ENCODE data around the gene PIGT.

The PIGT gene

DNA sequence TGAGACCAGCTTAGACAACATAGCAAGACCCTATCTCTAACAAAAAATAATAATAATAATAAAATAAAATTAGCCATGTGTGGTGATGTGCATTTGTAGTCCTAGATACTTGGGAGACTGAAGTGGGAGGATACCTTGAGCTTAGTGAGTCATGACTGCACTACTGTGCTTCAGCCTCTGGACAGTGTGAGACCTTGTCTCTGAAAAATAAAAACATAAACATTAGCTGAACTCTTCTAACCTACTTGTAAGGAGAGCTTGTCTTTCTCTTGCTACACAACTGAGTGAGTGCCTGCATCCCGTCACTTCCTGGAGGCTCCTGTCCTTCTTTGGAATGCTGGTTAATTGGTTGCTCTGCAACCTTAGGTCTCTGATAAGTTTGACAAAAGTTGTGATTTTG is 13.0 kb upstream of the PIGT start:
- no peak for DNase-seq

DNA sequence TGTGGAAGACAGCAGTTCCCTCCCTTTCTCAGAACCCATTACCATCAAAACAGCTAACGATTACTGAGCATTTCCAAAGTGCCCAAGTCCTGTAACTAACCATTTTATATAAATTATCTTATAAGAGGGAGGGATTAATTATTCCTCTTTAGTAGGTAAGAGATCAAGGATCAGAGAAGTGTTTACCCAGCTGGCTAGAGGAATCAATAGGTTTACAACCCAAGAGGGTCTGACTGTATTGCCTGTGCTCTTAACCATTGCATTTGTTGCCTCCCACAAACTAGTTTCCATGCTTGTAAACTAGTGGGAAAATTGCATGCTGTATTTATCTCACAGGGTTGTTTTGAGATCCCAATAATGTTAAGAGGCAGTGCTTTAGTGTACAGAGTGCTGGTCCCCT is 11.5 kb upstream of the PIGT start:
- peak; percentile 61 for DNase-seq

- no peak for DNase-seq
Measured at GRCh38 chr20:45405571-45406259, 10.2 kb upstream of the PIGT start.

DNA sequence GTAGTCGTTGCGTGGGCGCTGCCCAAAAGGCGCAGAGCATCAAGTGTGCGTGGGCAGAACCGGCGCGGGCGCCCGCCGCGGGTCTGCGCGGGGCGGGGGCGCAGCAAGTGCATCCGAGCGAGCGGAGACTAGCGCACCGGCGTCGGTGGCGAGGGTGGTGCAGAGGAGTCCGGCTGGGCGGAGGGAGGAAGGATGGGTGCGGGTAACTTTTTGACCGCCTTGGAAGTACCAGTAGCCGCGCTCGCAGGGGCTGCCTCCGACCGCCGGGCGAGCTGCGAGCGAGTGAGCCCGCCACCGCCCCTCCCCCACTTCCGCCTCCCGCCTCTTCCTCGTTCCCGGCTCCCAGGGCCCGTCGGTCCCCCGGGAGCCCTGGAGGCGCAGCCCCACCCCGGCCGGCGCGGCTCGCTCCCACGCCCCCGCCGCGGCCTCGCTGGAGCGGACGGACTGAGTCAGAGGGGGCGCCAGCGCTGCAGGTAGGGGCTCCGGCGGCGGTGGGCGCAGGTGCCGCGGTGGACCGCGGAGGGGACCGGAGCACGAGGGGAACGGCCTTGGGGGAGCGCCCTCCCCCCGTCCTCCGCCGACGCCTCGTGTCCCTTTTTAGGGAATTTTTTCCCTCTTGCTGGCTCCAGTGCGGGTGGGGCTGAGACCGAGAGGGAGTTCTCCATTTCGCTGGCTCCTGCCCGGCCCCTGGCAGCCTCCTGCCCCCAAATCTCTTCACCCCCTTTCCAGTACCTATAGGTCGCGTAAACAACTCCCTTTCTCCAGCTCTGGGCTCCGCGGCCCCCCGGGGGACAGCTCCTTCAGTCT is 9.5 kb upstream of the PIGT start:
- DNase-seq = peak; percentile 39

DNA sequence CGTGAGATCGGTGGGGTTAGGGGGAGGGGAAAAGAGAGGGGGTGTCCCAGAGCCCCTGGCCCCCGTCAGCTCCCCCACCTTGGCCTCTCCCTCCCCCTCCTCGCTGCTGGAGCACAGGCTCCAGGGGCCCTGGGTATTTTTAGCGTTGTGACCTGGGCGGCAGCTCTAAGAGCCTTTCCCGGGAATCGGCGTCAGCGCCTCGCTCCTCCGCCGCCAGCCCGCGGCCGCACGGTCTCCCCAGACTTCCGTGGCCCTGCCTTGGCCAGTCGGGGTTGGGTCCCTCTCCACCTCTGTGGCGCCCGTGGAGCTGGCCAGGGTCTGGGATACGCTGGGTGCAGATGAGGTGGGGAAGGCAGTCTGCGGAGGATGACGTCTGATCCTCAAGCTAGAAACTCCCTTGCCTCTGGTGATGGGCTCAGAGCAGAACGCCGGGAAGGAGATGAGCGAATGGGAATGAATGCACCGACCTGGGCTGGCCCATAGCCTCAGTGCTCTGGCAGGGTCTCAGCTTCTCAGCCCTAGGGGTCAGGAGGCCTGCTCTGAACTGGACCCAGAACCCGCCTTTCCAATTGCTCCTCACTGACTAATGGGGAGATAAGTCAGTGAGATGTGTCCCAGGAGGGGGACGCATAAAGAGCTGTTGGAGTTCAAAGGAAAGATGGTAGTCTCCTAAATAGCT is 8.7 kb upstream of the PIGT start:
- DNase-seq = no peak

GRCh38 chr20:45407783-45408645 is 7.9 kb upstream of the PIGT start, which contains the start of gene DBNDD2:
Gene DBNDD2, plus strand, starts transcription at chr20:45408289. Its CDS starts 179 bp downstream, at chr20:45408468.
- DNase-seq = no peak

DNA sequence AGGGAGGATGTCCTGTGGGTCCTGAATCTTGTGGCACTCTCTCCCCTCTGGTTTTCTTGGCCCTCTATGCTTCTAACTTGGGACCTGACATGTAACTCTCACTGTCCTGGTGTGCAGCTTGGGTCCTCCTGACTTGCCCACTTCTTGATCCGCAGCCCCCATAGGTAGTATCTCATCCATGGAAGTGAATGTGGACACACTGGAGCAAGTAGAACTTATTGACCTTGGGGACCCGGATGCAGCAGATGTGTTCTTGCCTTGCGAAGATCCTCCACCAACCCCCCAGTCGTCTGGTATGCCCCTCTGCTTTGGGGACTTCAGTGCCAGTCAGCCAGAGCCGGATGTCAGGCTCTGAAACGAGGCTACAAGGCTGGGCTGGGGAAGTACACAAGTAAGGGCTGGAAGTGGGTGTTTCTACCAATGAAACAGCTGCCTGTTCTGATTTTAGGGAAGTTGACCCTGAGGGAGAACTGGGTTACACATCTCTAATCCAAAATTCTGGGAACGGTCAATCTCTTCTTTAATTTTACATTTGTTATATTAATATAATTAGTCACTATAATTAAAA is 7.2 kb upstream of the PIGT start:
- DNase-seq = no peak

- no peak for DNase-seq
Measured at GRCh38 chr20:45409521-45410272, 6.2 kb upstream of the PIGT start.

- no peak for DNase-seq
Measured at GRCh38 chr20:45410887-45411286, 5.1 kb upstream of the PIGT start.

GRCh38 chr20:45412653-45413052 is 3.3 kb upstream of the PIGT start:
- no peak for DNase-seq

GRCh38 chr20:45413479-45413878 is 2.5 kb upstream of the PIGT start:
- DNase-seq = no peak

- DNase-seq = no peak
Measured at GRCh38 chr20:45416917-45417316, 976 bp downstream of the PIGT start.

- DNase-seq = peak; percentile 92
Measured at GRCh38 chr20:45419188-45420091, 3.5 kb downstream of the PIGT start.

DNA sequence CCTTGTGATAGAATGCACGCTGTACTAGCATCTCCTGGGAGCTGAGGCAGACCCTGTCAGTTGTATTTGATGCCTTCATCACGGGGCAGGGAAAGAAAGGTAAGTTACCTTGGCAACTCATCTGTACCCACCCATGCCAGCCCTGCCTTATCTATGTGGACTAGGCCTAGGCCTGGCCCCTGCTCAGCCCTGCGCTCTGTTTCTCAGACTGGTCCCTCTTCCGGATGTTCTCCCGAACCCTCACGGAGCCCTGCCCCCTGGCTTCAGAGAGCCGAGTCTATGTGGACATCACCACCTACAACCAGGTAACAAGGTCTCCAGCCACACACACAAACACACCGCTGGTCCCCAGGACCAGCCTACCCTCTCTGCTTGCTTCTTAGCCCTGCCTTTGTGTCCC is 4.2 kb downstream of the PIGT start:
- DNase-seq = no peak

- no peak for DNase-seq
Measured at GRCh38 chr20:45423700-45424099, 7.8 kb downstream of the PIGT start.

GRCh38 chr20:45425561-45425960 is 9.6 kb downstream of the PIGT start:
- DNase-seq = no peak

DNA sequence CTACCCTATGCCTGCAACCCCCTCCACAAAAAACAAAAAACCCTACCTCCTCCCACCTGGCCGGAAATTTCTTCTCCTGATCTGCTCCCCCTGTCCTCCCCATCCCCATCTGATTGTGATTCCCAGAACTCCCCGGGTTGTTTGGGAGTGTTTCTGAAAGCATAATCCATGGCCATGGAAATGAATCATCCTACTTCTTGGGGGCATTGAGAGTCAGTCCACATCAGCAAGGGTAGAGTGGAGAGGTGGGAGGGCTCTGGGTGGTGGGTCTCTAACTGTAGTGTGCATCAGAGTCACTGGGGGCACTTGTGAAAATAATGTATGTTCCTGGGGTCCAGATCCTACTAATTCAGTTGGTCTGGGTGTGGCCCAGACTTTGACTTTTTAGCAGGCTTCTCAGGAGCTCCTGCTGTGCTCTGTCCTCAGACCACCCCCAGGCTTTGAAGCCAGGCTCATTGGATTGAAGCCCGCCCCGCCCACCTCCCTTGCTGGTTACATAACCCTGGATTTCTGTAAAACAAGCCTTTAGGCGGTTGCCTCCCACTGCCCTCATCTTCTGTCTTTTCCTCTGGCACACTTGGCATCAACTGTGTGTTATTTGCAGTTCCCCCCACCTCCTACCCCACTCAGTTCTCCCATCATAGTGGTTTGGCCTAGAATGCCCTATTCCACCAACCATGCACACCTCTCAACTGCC is 10.5 kb downstream of the PIGT start:
- no peak for DNase-seq

DNA sequence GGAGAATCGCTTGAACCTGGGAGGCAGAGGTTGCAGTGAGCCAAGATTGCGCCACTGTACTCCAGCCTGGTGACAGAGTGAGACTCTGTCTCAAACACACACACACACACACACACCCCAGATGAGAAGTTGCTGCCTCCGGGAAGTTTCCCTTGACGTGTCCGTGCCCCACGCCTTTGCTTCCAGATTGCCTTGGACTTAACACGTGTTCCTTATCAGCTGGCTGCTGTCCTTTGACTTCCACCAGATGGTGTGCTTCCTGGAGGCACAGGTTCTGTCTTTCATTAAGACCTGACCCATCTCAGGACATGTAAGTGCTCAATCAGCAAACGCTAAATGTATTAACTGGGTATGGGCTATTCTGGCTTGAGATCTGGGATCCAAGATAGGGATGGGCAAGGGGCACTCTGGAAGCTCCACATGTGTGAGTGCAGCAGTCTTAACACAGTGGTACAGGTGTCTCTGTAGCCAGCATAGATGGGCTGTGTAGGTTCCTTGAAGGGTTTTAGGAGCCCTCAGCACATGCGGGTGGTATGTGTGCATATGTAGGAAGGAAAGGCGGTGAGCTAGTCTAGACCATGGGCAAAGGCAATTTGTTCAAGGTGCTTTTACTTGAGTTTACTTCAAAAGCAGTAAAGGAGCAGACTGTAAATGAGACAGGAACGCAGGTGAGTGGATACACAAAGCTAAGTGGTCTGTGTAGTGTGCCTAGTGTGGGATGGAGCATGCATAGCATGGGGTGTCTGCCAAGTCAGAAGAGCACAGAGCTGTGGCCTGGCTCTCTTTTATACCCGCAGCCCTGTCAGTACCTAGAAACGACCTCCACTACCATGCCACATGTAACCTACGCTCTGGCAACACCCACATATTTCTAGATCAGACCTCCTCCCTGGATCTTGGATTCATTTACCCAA is 11.6 kb downstream of the PIGT start:
- no peak for DNase-seq

DNA sequence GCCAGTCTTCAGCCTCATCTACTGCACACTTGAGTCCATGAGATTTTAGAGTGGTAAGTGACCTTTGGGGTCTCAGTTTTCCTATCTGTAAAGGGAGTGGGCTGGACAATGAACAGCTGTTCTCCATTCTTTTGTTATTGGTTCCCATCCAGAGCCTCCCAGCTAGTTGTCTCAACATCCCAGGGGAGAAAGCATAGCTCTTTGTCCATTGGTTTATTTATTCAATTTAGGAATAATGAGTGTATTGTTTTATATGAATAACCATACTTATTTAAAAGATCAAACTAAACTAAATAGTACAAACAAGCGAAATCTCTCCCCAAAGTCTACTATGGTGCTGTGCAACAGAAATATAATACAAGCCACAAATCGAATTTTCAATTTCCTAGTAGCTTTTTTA is 13.7 kb downstream of the PIGT start:
- DNase-seq = no peak
